Esophagus muscularis mucosa (tissue), 3 donors: ENCODE measurements around the gene GCNA.

Experiments
- CTCF ChIP-seq, 3 experiments: fragments of 200-600 bp in 2 of 3; fragments of 450-650 bp in 1 of 3; sonication (generic) in 2 of 3; IDR thresholded peaks; one replicate each; pipeline ENCODE4 v1.5.1; 2017 to 2019; ENCODE audit warnings: antibody characterized with exemption in 3 of 3, mild to moderate bottlenecking in 2 of 3, moderate library complexity in 1 of 3
- POLR2A ChIP-seq: fragments of 450-650 bp; IDR thresholded peaks from one replicate; pipeline ENCODE4 v1.6.1; 2017; ENCODE audit warnings: antibody characterized with exemption, moderate library complexity, mild to moderate bottlenecking, low read depth
- POLR2AphosphoS5 ChIP-seq, 2 donors: sonication (generic); formaldehyde crosslinking; IDR thresholded peaks; one replicate each; pipeline ENCODE4 v1.6.1; 2017; ENCODE audit warnings: antibody characterized with exemption in 2 of 2

DNA sequence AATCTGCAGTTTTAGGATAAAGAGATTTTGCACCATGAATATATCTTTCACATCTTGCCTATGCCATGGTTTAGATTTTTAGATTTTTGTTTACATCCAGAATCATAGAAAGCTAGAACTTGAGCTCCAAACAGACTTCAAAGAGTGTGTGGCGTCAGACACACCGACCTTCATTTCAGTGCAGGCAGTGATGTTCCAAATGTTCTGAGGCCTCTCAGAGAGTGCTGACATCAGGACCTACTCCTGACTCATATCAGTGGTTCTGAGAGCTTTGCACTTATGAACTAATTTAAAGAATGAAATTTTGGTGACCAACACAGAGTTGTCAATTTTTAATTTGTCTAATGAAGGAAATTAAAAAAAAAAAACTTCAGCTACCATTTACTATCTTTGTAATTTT lies 21.7 kb downstream of the GCNA start:
- TF ChIP-seq CTCF (IDR thresholded peaks at IDR 0.05) (no peak), POLR2AphosphoS5 (IDR thresholded peaks at IDR 0.05) (no peak), POLR2A (no peak)
